Naive thymus-derived CD4-positive, alpha-beta T cell (primary cell): ENCODE measurements around the gene MCM3AP. TPM values are rescaled to one million over a fixed set of nuclear protein-coding genes. Genes with fewer than 3 reads are reported as not detected.
A peak's percentile ranks its signal among the peaks of the same experiment; 100 is the strongest.

Source experiments
- ATAC-seq: fragments of 150-1000 bp; cut with Tn5 transposase; 2 replicates; pipeline ENCODE4 v1.10.0; 2021; ENCODE audit warnings: mild to moderate bottlenecking, moderate library complexity
- CTCF ChIA-PET: fragments of 350-600 bp; sonication (Branson Sonifier 250); formaldehyde crosslinking; loops from one replicate; lab custom pipeline; 2021; ENCODE audit warnings: antibody characterized with exemption; lab: Charles Lee
- POLR2A ChIA-PET: fragments of 350-600 bp; sonication (Branson Sonifier 250); formaldehyde crosslinking; loops from one replicate; lab custom pipeline; 2021; ENCODE audit warnings: antibody characterized with exemption, inconsistent platforms; lab: Charles Lee
- DNase-seq, 9 donors: peaks; one replicate each; pipeline versions ENCODE4 v3.0.0 to v3.0.0-alpha.2; 2020 to 2022; ENCODE audit warnings: mixed read lengths in 1 of 9
- H3K27ac ChIP-seq: one replicate; pipeline ENCODE4 v1.7.0; 2013; ENCODE audit warnings: mild to moderate bottlenecking, low read depth, low read length, moderate library complexity
- H3K27me3 ChIP-seq, 2 donors: one replicate each; pipeline ENCODE4 v1.7.0; 2013; ENCODE audit warnings: low read length in 2 of 2, mild to moderate bottlenecking in 2 of 2, moderate library complexity in 2 of 2; ENCODE audit not compliant: control insufficient read depth in 2 of 2, insufficient read depth in 2 of 2
- H3K36me3 ChIP-seq, 3 experiments: 1 replicate in 2 of 3; 2 replicates in 1 of 3; pipeline ENCODE4 v1.7.0; 2013; ENCODE audit warnings: low read length in 3 of 3, mild to moderate bottlenecking in 3 of 3, moderate library complexity in 1 of 3; ENCODE audit not compliant: insufficient read depth in 3 of 3, control insufficient read depth in 2 of 3
- H3K4me1 ChIP-seq, 2 donors: one replicate each; pipeline ENCODE4 v1.7.0; 2013; ENCODE audit warnings: low read length in 2 of 2, mild to moderate bottlenecking in 2 of 2, moderate library complexity in 1 of 2; ENCODE audit not compliant: control insufficient read depth in 2 of 2, insufficient read depth in 2 of 2
- H3K4me3 ChIP-seq: 2 replicates; pipeline ENCODE4 v1.7.0; 2013; ENCODE audit warnings: mild to moderate bottlenecking, low read length
- H3K9me3 ChIP-seq, 3 experiments: 1 replicate in 2 of 3; 2 replicates in 1 of 3; pipeline ENCODE4 v1.7.0; 2013; ENCODE audit warnings: low read length in 3 of 3; ENCODE audit not compliant: control insufficient read depth in 2 of 3
- H3K27ac Mint-ChIP-seq, 9 donors: one replicate each; pipeline ENCODE4 v1.8.0; 2020 to 2022; ENCODE audit warnings: mixed read lengths in 9 of 9, mild to moderate bottlenecking in 8 of 9, moderate library complexity in 5 of 9, inconsistent platforms in 2 of 9
- H3K27me3 Mint-ChIP-seq, 5 donors: one replicate each; pipeline ENCODE4 v1.8.0; 2021 to 2022; ENCODE audit warnings: mixed read lengths in 5 of 5, mild to moderate bottlenecking in 1 of 5
- H3K36me3 Mint-ChIP-seq, 5 donors: one replicate each; pipeline ENCODE4 v1.8.0; 2020 to 2022; ENCODE audit warnings: mixed read lengths in 5 of 5, mild to moderate bottlenecking in 3 of 5, inconsistent platforms in 1 of 5
- H3K4me1 Mint-ChIP-seq, 7 donors: one replicate each; pipeline ENCODE4 v1.8.0; 2020 to 2022; ENCODE audit warnings: mixed read lengths in 7 of 7, mild to moderate bottlenecking in 3 of 7, inconsistent platforms in 1 of 7
- H3K4me3 Mint-ChIP-seq, 10 donors: one replicate each; pipeline ENCODE4 v1.8.0; 2020 to 2022; ENCODE audit warnings: mild to moderate bottlenecking in 10 of 10, mixed read lengths in 10 of 10, moderate library complexity in 6 of 10, inconsistent platforms in 2 of 10
- H3K9me3 Mint-ChIP-seq, 11 donors: one replicate each; pipeline ENCODE4 v1.8.0; 2020 to 2022; ENCODE audit warnings: mixed read lengths in 11 of 11, mild to moderate bottlenecking in 4 of 11, inconsistent platforms in 1 of 11, moderate library complexity in 1 of 11
- intact Hi-C, 2 donors: fragments of 100-400 bp; cut with micrococcal nuclease; formaldehyde crosslinking; loops; one replicate each; pipeline ENCODE4 v1.15.1; 2023
- polyA plus RNA-seq, 2 donors: library from polyadenylated mRNA; unstranded; fragments of 300-500 nt; fragmentation: Illumina TruSeq; gene quantifications; one replicate each; pipeline ENCODE4 v1.2.3, GENCODE V29; 2021
- total RNA-seq, 6 experiments: library from RNA in 5 of 6; stranded (reverse) in 5 of 6; gene quantifications; 1 replicate in 5 of 6; 2 replicates in 1 of 6; pipeline ENCODE4 v1.2.3 and lab custom pipeline; 2021 to 2026

MCM3AP gene
- total and polyA plus RNA-seq, 7 experiments from 2014 or later = 37.3 to 175 (median 124) TPM

GRCh38 chr21:46304437-46304836 is 19.0 kb upstream of the MCM3AP start:
- ChIA-PET POLR2A (no interaction called here), CTCF (no interaction called here)
- peaks cover 0 to 5% (median 0%) of the 10 kb centered on the region in 3 experiments for H3K36me3 ChIP-seq
- no peak overlapping the region for H3K4me3 ChIP-seq
- Mint-ChIP-seq H3K27me3 (no peaks in the 10 kb centered on the region), H3K4me3 (no peak overlapping the region), H3K27ac (peak overlapping the region in 1 of 9 donors; percentile 1), H3K36me3 (peaks cover 0 to 30% (median 13%) of the 10 kb centered on the region in 5 donors), H3K9me3 (peaks cover 0 to 1% (median 0%) of the 10 kb centered on the region in 11 donors), H3K4me1 (peaks cover 0 to 6% (median 0%) of the 10 kb centered on the region in 7 donors)
- no peak overlapping the region for H3K27ac ChIP-seq
- ATAC-seq (no peak), DNase-seq (no peak)
- no peaks in the 10 kb centered on the region for H3K27me3 ChIP-seq
- H3K9me3 ChIP-seq = no peaks in the 10 kb centered on the region
- intact Hi-C loops = no loop called here
- no peaks in the 10 kb centered on the region for H3K4me1 ChIP-seq

- ChIA-PET CTCF (no interaction called here), POLR2A (no interaction called here)
- Histone ChIP-seq H3K4me3 (no peak overlapping the region), H3K9me3 (no peaks in the 10 kb centered on the region), H3K27ac (no peak overlapping the region), H3K4me1 (no peaks in the 10 kb centered on the region), H3K27me3 (no peaks in the 10 kb centered on the region), H3K36me3 (peaks cover 0 to 5% (median 0%) of the 10 kb centered on the region in 3 experiments)
- peaks cover 0 to 23% (median 7%) of the 10 kb centered on the region in 5 donors for H3K36me3 Mint-ChIP-seq
- ATAC-seq (no peak), DNase-seq (no peak)
- peaks cover 0 to 6% (median 0%) of the 10 kb centered on the region in 5 donors for H3K27me3 Mint-ChIP-seq
- no peak overlapping the region for H3K4me3 Mint-ChIP-seq
- H3K27ac Mint-ChIP-seq = no peak overlapping the region
- peaks cover 0 to 4% (median 4%) of the 10 kb centered on the region in 7 donors for H3K4me1 Mint-ChIP-seq
- peaks cover 0 to 1% (median 0%) of the 10 kb centered on the region in 11 donors for H3K9me3 Mint-ChIP-seq
- intact Hi-C loops = no loop called here
Measured at GRCh38 chr21:46301759-46302158, 16.3 kb upstream of the MCM3AP start.

- Histone ChIP-seq H3K27me3 (no peaks in the 10 kb centered on the region), H3K9me3 (no peaks in the 10 kb centered on the region), H3K36me3 (peaks cover 0 to 5% (median 0%) of the 10 kb centered on the region in 3 experiments), H3K4me1 (no peaks in the 10 kb centered on the region), H3K4me3 (no peak overlapping the region), H3K27ac (no peak overlapping the region)
- POLR2A ChIA-PET = interaction anchor here (0.5 kb wide), 1 partner anchor 110 kb away, joined by 3 read pairs; no protein-coding TSS in a partner anchor
- peaks cover 0 to 19% (median 10%) of the 10 kb centered on the region in 7 donors for H3K4me1 Mint-ChIP-seq
- peaks cover 0 to 6% (median 0%) of the 10 kb centered on the region in 5 donors for H3K27me3 Mint-ChIP-seq
- intact Hi-C loops = no loop called here
- DNase-seq (no peak), ATAC-seq (no peak)
- CTCF ChIA-PET = no interaction called here
- peaks cover 0 to 5% (median 0%) of the 10 kb centered on the region in 11 donors for H3K9me3 Mint-ChIP-seq
- H3K36me3 Mint-ChIP-seq = peaks cover 0 to 15% (median 0%) of the 10 kb centered on the region in 5 donors
- peak overlapping the region in 1 of 9 donors; percentile 52 for H3K27ac Mint-ChIP-seq
- H3K4me3 Mint-ChIP-seq = peak overlapping the region in 5 of 10 donors; percentile 9 to 54 (median 27)
Measured at GRCh38 chr21:46299167-46299566, 13.8 kb upstream of the MCM3AP start.

GRCh38 chr21:46297338-46298271 is 12.2 kb upstream of the MCM3AP start:
- peak overlapping the region in 9 of 10 donors; percentile 61 to 93 (median 78) for H3K4me3 Mint-ChIP-seq

GRCh38 chr21:46295996-46296752 is 10.8 kb upstream of the MCM3AP start:
- DNase-seq (peak in 8 of 9 donors; percentile 16 to 71 (median 45)), ATAC-seq (peak; percentile 91)
- peak overlapping the region in 6 of 9 donors; percentile 52 to 90 (median 82) for H3K27ac Mint-ChIP-seq
- Histone ChIP-seq H3K27ac (peak overlapping the region; percentile 41), H3K4me1 (no peaks in the 10 kb centered on the region), H3K4me3 (no peak overlapping the region), H3K9me3 (no peaks in the 10 kb centered on the region), H3K27me3 (no peaks in the 10 kb centered on the region), H3K36me3 (peaks cover 0 to 12% (median 7%) of the 10 kb centered on the region in 3 experiments)
- H3K9me3 Mint-ChIP-seq = peaks cover 0 to 5% (median 0%) of the 10 kb centered on the region in 11 donors
- CTCF ChIA-PET = no interaction called here
- POLR2A ChIA-PET = interaction anchor here (1.0 to 1.2 kb wide), 2 partner anchors 10 to 746 kb away, joined by 3 to 6 read pairs; partner anchors contain the start of genes MCM3AP and YBEY
- peaks cover 0 to 22% (median 9%) of the 10 kb centered on the region in 5 donors for H3K36me3 Mint-ChIP-seq
- peak overlapping the region; percentile 2 to 82 (median 65) for H3K4me3 Mint-ChIP-seq
- H3K4me1 Mint-ChIP-seq = peaks cover 0 to 22% (median 10%) of the 10 kb centered on the region in 7 donors
- intact Hi-C loops = loop anchor here (1.0 kb wide), 1 partner anchor 10 kb away; the partner anchor contains the start of gene YBEY (in 2 of the 2)
- peaks cover 0 to 6% (median 0%) of the 10 kb centered on the region in 5 donors for H3K27me3 Mint-ChIP-seq

More at GRCh38 chr21:46297338-46298271, 12.2 kb upstream of the MCM3AP start:
- ChIA-PET CTCF (no interaction called here), POLR2A (interaction anchor here (0.7 kb wide), 1 partner anchor 14 kb away, joined by 4 read pairs; no protein-coding TSS in a partner anchor)
- peaks cover 0 to 11% (median 0%) of the 10 kb centered on the region in 5 donors for H3K36me3 Mint-ChIP-seq
- H3K9me3 ChIP-seq = no peaks in the 10 kb centered on the region
- H3K27me3 ChIP-seq = no peaks in the 10 kb centered on the region
- DNase-seq = peak in 4 of 9 donors; percentile 2 to 25 (median 10)
- H3K27ac ChIP-seq = no peak overlapping the region
- peak overlapping the region in 5 of 9 donors; percentile 65 to 89 (median 69) for H3K27ac Mint-ChIP-seq
- no peak for ATAC-seq
- H3K36me3 ChIP-seq = peaks cover 0 to 5% (median 0%) of the 10 kb centered on the region in 3 experiments
- peaks cover 0 to 6% (median 0%) of the 10 kb centered on the region in 5 donors for H3K27me3 Mint-ChIP-seq
- no peak overlapping the region for H3K4me3 ChIP-seq
- intact Hi-C loops = no loop called here
- peaks cover 0 to 5% (median 0%) of the 10 kb centered on the region in 11 donors for H3K9me3 Mint-ChIP-seq
- peaks cover 0 to 19% (median 10%) of the 10 kb centered on the region in 7 donors for H3K4me1 Mint-ChIP-seq
- no peaks in the 10 kb centered on the region for H3K4me1 ChIP-seq
